OCI-LY7 (cell line): ENCODE data around the gene PLPPR4. TPM values are rescaled to one million over a fixed set of nuclear protein-coding genes. Genes with fewer than 3 reads are reported as not detected.

ENCODE experiments used
- BruUV-seq: library from RNA; stranded (reverse); fragments of 400-500 nt; replicated peaks from 2 replicates; lab custom pipeline; 2021; lab: Mats Ljungman, UMichigan
- CTCF ChIA-PET: fragments of 300-600 bp; sonication (Branson Sonifier 250); formaldehyde crosslinking; loops from one replicate; lab custom pipeline; 2022; ENCODE audit warnings: antibody characterized with exemption; ENCODE audit not compliant: unreplicated experiment; lab: Charles Lee
- POLR2A ChIA-PET: fragments of 300-600 bp; sonication (Branson Sonifier 250); formaldehyde crosslinking; loops from one replicate; lab custom pipeline; 2022; ENCODE audit warnings: antibody characterized with exemption; lab: Charles Lee
- DNase-seq: peaks from one replicate; pipeline ENCODE4 v3.0.0-alpha.2; 2015; ENCODE audit warnings: low spot score
- H2AFZ ChIP-seq: fragments of 200-600 bp; sonication (generic), shearing (Covaris generic); 2 replicates; pipeline ENCODE4 v1.6.1; 2014; ENCODE audit warnings: mild to moderate bottlenecking, antibody characterized with exemption, low read length, moderate library complexity
- H3K27ac ChIP-seq: fragments of 200-600 bp; sonication (generic); 2 replicates; pipeline ENCODE4 v1.5.1; 2014; ENCODE audit warnings: mixed run types, low read depth, mild to moderate bottlenecking, moderate library complexity, low read length, inconsistent platforms; ENCODE audit not compliant: poor library complexity, severe bottlenecking
- H3K36me3 ChIP-seq: fragments of 200-600 bp; sonication (generic); 2 replicates; pipeline ENCODE4 v1.6.1; 2014; ENCODE audit warnings: mild to moderate bottlenecking, antibody characterized with exemption, low read length, moderate library complexity, mixed read lengths; ENCODE audit not compliant: insufficient read depth
- H3K4me1 ChIP-seq: fragments of 200-600 bp; sonication (generic); 2 replicates; pipeline ENCODE4 v1.5.1; 2014; ENCODE audit warnings: mild to moderate bottlenecking, low read length; ENCODE audit not compliant: insufficient read depth, poor library complexity, severe bottlenecking
- H3K4me2 ChIP-seq: fragments of 200-600 bp; sonication (generic); 2 replicates; pipeline ENCODE4 v1.6.1; 2014; ENCODE audit warnings: mild to moderate bottlenecking, low read length
- H3K4me3 ChIP-seq: fragments of 200-600 bp; sonication (generic); 2 replicates; pipeline ENCODE4 v1.5.1; 2014; ENCODE audit warnings: mild to moderate bottlenecking, low read depth, low read length; ENCODE audit not compliant: poor library complexity, severe bottlenecking
- H3K79me2 ChIP-seq: fragments of 200-600 bp; sonication (generic); 2 replicates; pipeline ENCODE4 v1.6.1; 2016; ENCODE audit warnings: low read depth, mild to moderate bottlenecking, low read length, moderate library complexity, mixed read lengths; ENCODE audit not compliant: insufficient read depth
- H3K9me2 ChIP-seq: fragments of 200-600 bp; sonication (generic); 2 replicates; pipeline ENCODE4 v1.6.1; 2016; ENCODE audit warnings: mild to moderate bottlenecking, low read length, mixed read lengths; ENCODE audit not compliant: insufficient read depth
- H3K9me3 ChIP-seq: fragments of 200-600 bp; sonication (generic); 2 replicates; pipeline ENCODE4 v1.6.1; 2014; ENCODE audit warnings: mild to moderate bottlenecking, mixed run types, low read length, mixed read lengths
- H4K20me1 ChIP-seq: fragments of 200-600 bp; sonication (generic); 2 replicates; pipeline ENCODE4 v1.6.1; 2014; ENCODE audit warnings: mild to moderate bottlenecking, antibody characterized with exemption, low read length, moderate library complexity, mixed read lengths; ENCODE audit not compliant: insufficient read depth
- CTCF ChIP-seq: fragments of 200-600 bp; sonication (generic); conservative IDR thresholded peaks from 2 replicates; pipeline ENCODE4 v1.5.1; 2014; ENCODE audit warnings: mild to moderate bottlenecking, antibody characterized with exemption, low read length, moderate library complexity, mixed read lengths
- EZH2phosphoT487 ChIP-seq: fragments of 200-600 bp; sonication (generic); IDR thresholded peaks from 2 replicates; pipeline ENCODE4 v1.6.1; 2018; ENCODE audit warnings: low read depth, borderline replicate concordance, mild to moderate bottlenecking, mixed run types, antibody characterized with exemption, low read length, moderate library complexity, mixed read lengths
- intact Hi-C: fragments of 100-400 bp; cut with micrococcal nuclease; formaldehyde crosslinking; loops from one replicate; pipeline ENCODE4 v1.10.0; 2022; ENCODE audit not compliant: unreplicated experiment
- total RNA-seq, 2 experiments: library from RNA; depleted of rRNA in 1 of 2; stranded (reverse); fragments of >200 nt in 1 of 2; shearing (Covaris generic) in 1 of 2; gene quantifications; 2 replicates each; pipeline ENCODE4 v1.2.3, GENCODE V29; 2014 to 2022

PLPPR4 gene
- total RNA-seq, 2 experiments from 2014 or later = not detected

GRCh38 chr1:99265124-99265523, 832 bp downstream of the PLPPR4 start:
- Histone ChIP-seq H3K4me1 (no peaks in the 10 kb centered on the region), H2AFZ (no peak overlapping the region), H3K9me2 (no peaks in the 10 kb centered on the region), H3K4me3 (no peak overlapping the region), H3K36me3 (no peaks in the 10 kb centered on the region), H4K20me1 (no peaks in the 10 kb centered on the region), H3K27ac (no peak overlapping the region), H3K9me3 (no peaks in the 10 kb centered on the region), H3K4me2 (no peak overlapping the region), H3K79me2 (no peaks in the 10 kb centered on the region)
- TF ChIP-seq CTCF (no peak), EZH2phosphoT487 (no peak)
- BruUV-seq = no TSS peak
- intact Hi-C loops = no loop called here
- ChIA-PET POLR2A (no interaction called here), CTCF (no interaction called here)
- no peak for DNase-seq

GRCh38 chr1:99266726-99267125, 2.4 kb downstream of the PLPPR4 start:
- Histone ChIP-seq H2AFZ (no peak overlapping the region), H3K27ac (no peak overlapping the region), H3K4me1 (no peaks in the 10 kb centered on the region), H3K36me3 (no peaks in the 10 kb centered on the region), H3K9me2 (no peaks in the 10 kb centered on the region), H3K79me2 (no peaks in the 10 kb centered on the region), H3K4me2 (no peak overlapping the region), H4K20me1 (no peaks in the 10 kb centered on the region), H3K4me3 (no peak overlapping the region), H3K9me3 (no peaks in the 10 kb centered on the region)
- POLR2A ChIA-PET = interaction anchor here (0.6 kb wide), 1 partner anchor 138 kb away, joined by 4 read pairs; no protein-coding TSS in a partner anchor
- TF ChIP-seq EZH2phosphoT487 (no peak), CTCF (no peak)
- DNase-seq = no peak
- no TSS peak for BruUV-seq
- CTCF ChIA-PET = no interaction called here
- intact Hi-C loops = no loop called here

GRCh38 chr1:99268021-99268420, 3.7 kb downstream of the PLPPR4 start:
- no TSS peak for BruUV-seq
- no peak overlapping the region for H3K4me2 ChIP-seq
- no peak overlapping the region for H3K27ac ChIP-seq
- H3K36me3 ChIP-seq = no peaks in the 10 kb centered on the region
- H3K9me2 ChIP-seq = no peaks in the 10 kb centered on the region
- H4K20me1 ChIP-seq = no peaks in the 10 kb centered on the region
- intact Hi-C loops = no loop called here
- TF ChIP-seq CTCF = no peak
- TF ChIP-seq EZH2phosphoT487 = no peak
- no peak for DNase-seq
- no peak overlapping the region for H2AFZ ChIP-seq
- no peaks in the 10 kb centered on the region for H3K9me3 ChIP-seq
- no peaks in the 10 kb centered on the region for H3K4me1 ChIP-seq
- no peaks in the 10 kb centered on the region for H3K79me2 ChIP-seq
- ChIA-PET CTCF (no interaction called here), POLR2A (no interaction called here)
- no peak overlapping the region for H3K4me3 ChIP-seq
